Naive B cell (primary cell): ENCODE data around the gene SNTG2. TPM values are rescaled to one million over a fixed set of nuclear protein-coding genes. Genes with fewer than 3 reads are reported as not detected.
"Not testable (repeated sequence)": the region's sequence is repeated elsewhere in the genome, so short reads cannot be mapped to it uniquely, and the experiment has no call there.

Experiments
- ATAC-seq, 2 donors: fragments of 150-1000 bp; cut with Tn5 transposase; 2 replicates each; pipeline ENCODE4 v1.10.0; 2021; ENCODE audit warnings: low read depth in 2 of 2, mild to moderate bottlenecking in 2 of 2, moderate library complexity in 2 of 2
- DNase-seq: peaks from one replicate; pipeline ENCODE4 v3.0.0; 2022
- H3K27ac Mint-ChIP-seq, 6 donors: one replicate each; pipeline ENCODE4 v1.8.0; 2020 to 2022; ENCODE audit warnings: mild to moderate bottlenecking in 6 of 6, mixed read lengths in 6 of 6, moderate library complexity in 5 of 6, inconsistent platforms in 2 of 6
- H3K27me3 Mint-ChIP-seq, 3 donors: one replicate each; pipeline ENCODE4 v1.8.0; 2021 to 2022; ENCODE audit warnings: mixed read lengths in 3 of 3, mild to moderate bottlenecking in 1 of 3
- H3K36me3 Mint-ChIP-seq, 2 donors: one replicate each; pipeline ENCODE4 v1.8.0; 2020 to 2022; ENCODE audit warnings: mixed read lengths in 2 of 2, inconsistent platforms in 1 of 2, mild to moderate bottlenecking in 1 of 2
- H3K4me1 Mint-ChIP-seq, 3 donors: one replicate each; pipeline ENCODE4 v1.8.0; 2020 to 2022; ENCODE audit warnings: mixed read lengths in 3 of 3, inconsistent platforms in 1 of 3, mild to moderate bottlenecking in 1 of 3, moderate library complexity in 1 of 3
- H3K4me3 Mint-ChIP-seq, 8 donors: one replicate each; pipeline ENCODE4 v1.8.0; 2020 to 2022; ENCODE audit warnings: mild to moderate bottlenecking in 8 of 8, mixed read lengths in 8 of 8, moderate library complexity in 8 of 8, inconsistent platforms in 2 of 8
- H3K9me3 Mint-ChIP-seq, 7 donors: one replicate each; pipeline ENCODE4 v1.8.0; 2020 to 2022; ENCODE audit warnings: mixed read lengths in 7 of 7, mild to moderate bottlenecking in 5 of 7, inconsistent platforms in 2 of 7, moderate library complexity in 1 of 7
- polyA plus RNA-seq, 6 donors: library from polyadenylated mRNA; unstranded; fragments of 300-500 nt; fragmentation: Illumina TruSeq; gene quantifications; one replicate each; pipeline ENCODE4 v1.2.3, GENCODE V29; 2021; ENCODE audit warnings: low read depth in 6 of 6

The SNTG2 gene
- 1 to 10 TPM; 1.8 to 9.2 (median 4.1) TPM for polyA plus RNA-seq

DNA sequence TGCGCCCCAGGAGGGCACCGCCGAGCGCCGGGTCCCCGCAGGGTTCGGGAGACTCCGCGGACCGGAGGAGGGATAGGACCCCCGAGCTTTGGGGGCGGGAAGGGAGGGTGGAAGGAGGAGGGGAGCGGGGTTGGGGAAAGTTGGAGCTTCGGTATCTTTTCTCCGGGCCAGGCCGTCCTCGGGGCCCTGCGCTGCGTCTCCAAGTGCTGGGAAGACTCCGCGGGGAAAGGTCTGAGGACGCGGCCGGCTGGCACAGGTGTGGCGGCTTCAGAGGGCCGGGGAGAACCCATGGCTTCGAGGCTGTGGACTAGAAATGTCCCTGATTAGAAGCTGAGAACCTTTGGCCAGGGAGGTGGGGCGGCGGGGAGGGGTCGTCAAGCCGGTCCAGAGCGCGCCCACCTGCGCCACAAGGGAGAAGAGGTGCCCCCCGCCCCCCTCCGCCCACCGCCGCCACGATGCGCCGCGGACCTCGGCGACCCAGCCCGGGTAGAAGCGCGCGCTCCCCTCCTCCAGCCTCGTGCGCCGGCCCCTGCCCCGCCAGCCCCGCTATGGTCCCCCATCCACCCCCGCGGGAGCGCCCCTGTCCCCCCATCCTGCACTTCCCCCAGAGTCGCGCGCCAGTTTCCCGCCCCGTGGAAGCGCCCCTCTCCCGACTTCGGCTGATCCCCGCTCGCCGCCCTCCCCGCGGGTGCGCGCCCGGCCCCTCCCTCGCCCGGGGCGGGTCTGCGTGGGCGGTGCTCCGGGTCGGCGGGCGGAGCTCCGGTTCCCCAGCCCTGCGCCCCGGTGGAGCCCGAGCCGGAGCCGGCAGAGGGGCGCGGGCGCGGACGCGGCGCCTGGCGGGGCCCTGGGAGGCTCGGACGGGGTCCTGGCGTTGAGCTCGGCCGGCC, at the start of gene SNTG2:
Gene SNTG2, plus strand, starts transcription at position 770 of the 887 bp plus-strand sequence. CDS start 148 bp downstream, outside the sequence.
- peak; percentile 57 for DNase-seq
- H3K9me3 Mint-ChIP-seq = peaks cover 0 to 3% (median 0%) of the 10 kb centered on the region in 7 donors
- peak; percentile 78 to 87 for ATAC-seq
- peaks cover 17 to 33% (median 27%) of the 10 kb centered on the region in 3 donors for H3K4me1 Mint-ChIP-seq
- peak within 1 kb of the TSS; percentile 83 to 96 (median 91) for H3K4me3 Mint-ChIP-seq
- H3K27ac Mint-ChIP-seq = peak within 1 kb of the TSS in 3 of 6 donors; percentile 29 to 57 (median 49)
- H3K27me3 Mint-ChIP-seq = peaks cover 23 to 56% (median 44%) of the 10 kb centered on the region in 3 donors
- H3K36me3 Mint-ChIP-seq = no peaks in the 10 kb centered on the region

DNA sequence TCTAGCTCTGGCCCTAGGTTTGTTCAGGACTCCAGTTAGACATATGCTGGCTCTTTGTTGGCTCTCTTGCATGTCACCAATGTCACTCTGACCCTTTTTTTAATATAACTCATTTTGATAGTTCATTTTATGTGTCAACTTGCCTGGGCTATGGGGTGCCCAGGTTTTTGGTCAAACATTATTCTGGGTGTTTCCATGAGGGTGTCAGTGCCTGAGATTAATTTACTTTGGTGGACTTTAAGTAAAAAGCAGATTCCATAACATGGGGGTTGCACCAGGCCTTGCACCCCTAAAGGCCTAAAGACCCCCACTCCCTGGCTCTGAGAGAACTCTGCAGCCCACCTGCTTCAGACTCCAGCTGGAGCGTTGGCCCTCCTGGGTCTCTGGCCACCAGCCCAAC, 48.1 kb upstream of the SNTG2 start:
- Mint-ChIP-seq H3K4me3 (no peak overlapping the region), H3K27me3 (peaks cover 8 to 30% (median 29%) of the 10 kb centered on the region in 3 donors), H3K27ac (no peak overlapping the region), H3K36me3 (peaks cover 4 to 10% of the 10 kb centered on the region in 2 donors), H3K9me3 (peaks cover 0 to 17% (median 11%) of the 10 kb centered on the region in 7 donors), H3K4me1 (peaks cover 0 to 3% (median 0%) of the 10 kb centered on the region in 3 donors)
- DNase-seq (no peak), ATAC-seq (no peak)

DNA sequence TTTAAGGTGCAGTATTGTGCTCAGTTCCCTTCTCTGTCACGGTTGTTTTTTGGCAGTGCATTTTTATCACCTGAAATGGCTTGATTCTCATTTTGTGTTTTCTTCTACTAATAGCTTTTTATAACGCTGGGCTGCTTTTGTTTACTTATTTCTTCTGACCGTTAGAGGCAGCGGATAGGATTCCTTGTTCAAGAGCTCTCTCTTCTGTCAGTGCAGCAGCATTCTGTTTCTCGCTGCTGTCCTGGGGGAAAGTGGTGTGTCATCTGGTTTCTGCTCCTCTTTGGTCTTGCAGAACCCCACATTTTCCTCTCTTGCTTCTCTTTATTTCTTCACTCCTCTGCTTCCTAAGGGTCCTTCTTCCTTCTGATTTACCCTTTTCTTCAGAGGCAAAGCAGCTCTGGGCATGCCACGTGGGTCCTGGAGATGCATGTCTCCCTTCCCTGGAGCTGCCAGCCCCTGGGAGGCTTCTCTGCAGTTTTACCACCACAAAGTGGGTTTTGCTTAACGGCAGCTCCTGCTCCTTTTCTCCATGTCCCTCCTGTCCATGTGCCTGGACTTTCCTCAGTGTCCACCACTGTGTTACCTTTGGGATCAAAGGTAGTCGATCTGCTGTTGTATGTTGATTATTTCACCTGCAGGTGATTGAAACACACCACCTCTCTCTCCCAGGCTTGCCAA, 47.3 kb upstream of the SNTG2 start:
- Mint-ChIP-seq H3K36me3 (peaks cover 0 to 10% of the 10 kb centered on the region in 2 donors), H3K9me3 (peaks cover 0 to 15% (median 7%) of the 10 kb centered on the region in 7 donors), H3K4me1 (peaks cover 0 to 3% (median 0%) of the 10 kb centered on the region in 3 donors), H3K27ac (no peak overlapping the region), H3K4me3 (no peak overlapping the region), H3K27me3 (peaks cover 8 to 29% (median 25%) of the 10 kb centered on the region in 3 donors)
- ATAC-seq = no peak
- no peak for DNase-seq

DNA sequence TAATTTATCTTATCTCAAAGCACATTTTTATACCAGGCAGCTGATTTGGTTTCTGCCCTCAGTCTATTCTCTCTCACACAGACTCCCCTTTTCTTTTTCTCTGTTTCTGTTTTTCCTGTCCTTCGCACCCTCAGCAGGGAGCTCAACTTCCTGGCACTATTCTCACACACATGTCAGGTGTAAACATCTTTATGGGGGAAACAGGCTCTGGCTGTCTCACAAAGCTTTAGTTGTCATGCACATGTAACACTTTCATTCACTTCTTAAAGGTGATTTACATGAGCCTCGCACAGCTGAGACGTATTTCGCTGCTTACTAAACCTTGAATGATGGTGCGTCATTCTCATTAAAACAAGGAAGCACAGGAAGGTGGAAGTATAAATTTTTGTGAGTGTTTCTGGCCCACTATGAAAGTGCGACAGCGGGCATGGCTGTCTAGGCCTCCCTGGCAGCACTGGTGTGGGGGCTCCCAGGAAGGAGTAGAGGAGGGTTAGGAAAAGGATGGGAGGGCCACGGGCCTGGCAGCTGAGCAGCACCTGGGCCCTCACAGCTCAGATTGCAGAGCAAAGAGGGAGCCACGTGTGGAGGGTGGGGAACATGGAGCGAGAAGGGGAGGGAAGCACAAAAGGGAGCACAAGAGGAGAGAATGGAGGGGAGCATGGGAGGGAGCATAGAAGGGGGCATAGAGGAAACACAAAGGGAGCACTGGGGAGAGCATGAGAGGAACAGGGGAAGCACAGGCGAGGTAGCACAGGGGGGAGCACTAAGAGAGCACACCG, 46.2 kb upstream of the SNTG2 start:
- H3K9me3 Mint-ChIP-seq = peaks cover 0 to 19% (median 12%) of the 10 kb centered on the region in 7 donors
- peaks cover 0 to 3% (median 0%) of the 10 kb centered on the region in 3 donors for H3K4me1 Mint-ChIP-seq
- ATAC-seq (no peak), DNase-seq (no peak)
- H3K27me3 Mint-ChIP-seq = peaks cover 8 to 29% (median 25%) of the 10 kb centered on the region in 3 donors
- H3K27ac Mint-ChIP-seq = peak overlapping the region in 1 of 6 donors; percentile 66
- H3K4me3 Mint-ChIP-seq = no peak overlapping the region
- H3K36me3 Mint-ChIP-seq = peaks cover 0 to 10% of the 10 kb centered on the region in 2 donors

DNA sequence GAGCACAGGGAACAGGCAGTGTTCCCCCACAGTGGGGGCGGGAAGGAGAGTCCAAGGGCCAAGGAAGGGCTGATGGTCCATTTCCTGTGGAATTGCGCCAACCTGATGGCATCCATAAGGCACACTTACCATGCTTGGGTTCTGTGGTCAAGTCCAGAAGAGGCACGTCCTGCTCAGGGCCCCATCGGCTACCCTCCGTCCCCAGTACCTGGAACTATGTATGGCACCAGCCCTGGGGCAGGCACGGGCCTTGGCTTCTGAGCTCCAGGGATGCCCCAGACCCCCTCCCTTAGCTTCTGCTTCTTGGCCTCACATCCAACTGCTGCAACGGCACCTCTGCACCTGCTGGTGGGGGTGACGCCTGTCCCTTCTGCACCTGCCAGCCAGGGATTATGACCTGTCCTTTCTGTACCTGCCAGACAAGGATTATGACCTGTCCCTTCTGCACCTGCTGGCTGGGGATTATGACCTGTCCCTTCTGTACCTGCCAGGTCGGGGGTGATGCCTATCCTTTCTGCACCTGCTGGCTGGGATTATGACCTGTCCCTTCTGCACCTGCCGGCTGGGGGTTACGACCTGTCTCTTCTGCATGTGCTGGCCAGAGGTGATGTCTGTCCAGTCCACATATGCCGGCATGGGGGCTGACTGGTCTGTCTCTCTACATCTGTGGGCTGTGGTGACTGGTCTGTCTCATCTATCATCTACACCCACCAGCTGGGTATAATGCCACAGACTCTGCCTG, 45.4 kb upstream of the SNTG2 start:
- H3K4me1 Mint-ChIP-seq = peaks cover under 1 to 4% (median 2%) of the 10 kb centered on the region in 3 donors
- ATAC-seq = no peak
- H3K36me3 Mint-ChIP-seq = peaks cover 0 to 5% of the 10 kb centered on the region in 2 donors
- H3K4me3 Mint-ChIP-seq = no peak overlapping the region
- no peak overlapping the region for H3K27ac Mint-ChIP-seq
- peaks cover 0 to 15% (median 7%) of the 10 kb centered on the region in 7 donors for H3K9me3 Mint-ChIP-seq
- H3K27me3 Mint-ChIP-seq = peaks cover 8 to 29% (median 25%) of the 10 kb centered on the region in 3 donors
- no peak for DNase-seq

DNA sequence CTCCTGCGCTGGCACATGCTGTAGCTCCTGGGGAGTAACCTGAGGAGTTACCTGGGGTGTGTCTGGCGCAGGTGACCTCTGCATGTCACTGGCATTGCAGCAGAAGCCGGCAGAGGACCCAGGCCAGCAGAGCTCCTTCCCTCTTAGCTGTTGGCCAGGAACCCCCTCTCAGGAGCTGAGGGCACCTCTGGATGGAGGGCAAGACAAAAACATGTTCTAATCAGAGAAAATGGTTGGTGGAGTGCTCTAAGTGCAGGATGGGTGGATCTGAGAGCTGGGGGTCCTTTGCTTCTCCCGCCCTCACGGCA, 44.9 kb upstream of the SNTG2 start:
- Mint-ChIP-seq H3K4me3 (no peak overlapping the region), H3K9me3 (peaks cover 0 to 17% (median 9%) of the 10 kb centered on the region in 7 donors), H3K27ac (no peak overlapping the region), H3K36me3 (peaks cover 0 to 5% of the 10 kb centered on the region in 2 donors), H3K4me1 (peaks cover 5 to 10% (median 6%) of the 10 kb centered on the region in 3 donors), H3K27me3 (peaks cover 8 to 29% (median 25%) of the 10 kb centered on the region in 3 donors)
- ATAC-seq (no peak), DNase-seq (no peak)

DNA sequence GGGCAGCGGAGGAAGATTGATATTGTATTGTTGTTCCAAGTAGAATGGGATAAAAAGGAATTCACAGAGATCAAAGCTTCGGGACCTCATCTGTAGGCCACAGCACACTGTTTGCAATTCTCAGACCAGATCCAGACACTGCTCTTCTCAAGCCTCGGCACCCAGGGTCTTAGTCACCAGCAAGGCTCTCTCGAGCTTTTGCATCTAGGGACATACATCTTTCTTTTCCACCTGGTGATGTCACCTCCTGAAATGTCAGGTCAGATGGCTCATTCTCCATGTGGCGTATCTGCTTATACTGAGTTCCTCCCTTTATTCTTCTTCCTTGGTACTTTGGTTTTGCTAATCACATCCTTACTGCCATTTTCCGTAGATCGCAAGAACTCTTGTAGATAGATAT, 42.9 kb upstream of the SNTG2 start:
- Mint-ChIP-seq H3K27ac (peak overlapping the region in 1 of 6 donors; percentile 10), H3K4me3 (no peak overlapping the region), H3K36me3 (peaks cover 0 to 5% of the 10 kb centered on the region in 2 donors), H3K9me3 (peaks cover 0 to 17% (median 9%) of the 10 kb centered on the region in 7 donors), H3K4me1 (peaks cover 5 to 15% (median 6%) of the 10 kb centered on the region in 3 donors), H3K27me3 (peaks cover 8 to 29% (median 25%) of the 10 kb centered on the region in 3 donors)
- DNase-seq (no peak), ATAC-seq (no peak)

DNA sequence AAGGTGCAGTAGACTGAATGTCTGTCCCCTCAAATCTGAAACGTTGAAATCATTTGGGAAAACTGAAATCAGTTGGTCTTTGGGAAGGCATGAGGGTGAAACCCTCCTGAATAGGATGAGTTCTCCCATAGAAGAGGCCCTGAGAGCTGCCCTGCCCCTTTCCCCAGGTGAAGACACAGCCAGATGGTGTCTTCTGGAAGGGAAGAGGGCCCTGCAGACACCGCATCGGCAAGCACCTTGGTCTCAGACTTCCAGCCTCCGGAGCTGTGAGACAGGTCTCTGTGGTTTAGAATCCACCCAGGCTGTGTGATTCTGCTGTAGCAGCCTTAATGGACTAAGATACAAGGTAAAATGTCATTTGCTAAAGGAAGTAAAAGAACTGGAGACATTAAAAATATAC, 42.1 kb upstream of the SNTG2 start:
- ATAC-seq = no peak
- H3K4me1 Mint-ChIP-seq = peaks cover 5 to 15% (median 6%) of the 10 kb centered on the region in 3 donors
- H3K9me3 Mint-ChIP-seq = peaks cover 0 to 17% (median 9%) of the 10 kb centered on the region in 7 donors
- H3K27ac Mint-ChIP-seq = no peak overlapping the region
- peaks cover 3 to 20% (median 18%) of the 10 kb centered on the region in 3 donors for H3K27me3 Mint-ChIP-seq
- H3K36me3 Mint-ChIP-seq = no peaks in the 10 kb centered on the region
- DNase-seq = no peak
- H3K4me3 Mint-ChIP-seq = peak overlapping the region in 1 of 8 donors; percentile 25

DNA sequence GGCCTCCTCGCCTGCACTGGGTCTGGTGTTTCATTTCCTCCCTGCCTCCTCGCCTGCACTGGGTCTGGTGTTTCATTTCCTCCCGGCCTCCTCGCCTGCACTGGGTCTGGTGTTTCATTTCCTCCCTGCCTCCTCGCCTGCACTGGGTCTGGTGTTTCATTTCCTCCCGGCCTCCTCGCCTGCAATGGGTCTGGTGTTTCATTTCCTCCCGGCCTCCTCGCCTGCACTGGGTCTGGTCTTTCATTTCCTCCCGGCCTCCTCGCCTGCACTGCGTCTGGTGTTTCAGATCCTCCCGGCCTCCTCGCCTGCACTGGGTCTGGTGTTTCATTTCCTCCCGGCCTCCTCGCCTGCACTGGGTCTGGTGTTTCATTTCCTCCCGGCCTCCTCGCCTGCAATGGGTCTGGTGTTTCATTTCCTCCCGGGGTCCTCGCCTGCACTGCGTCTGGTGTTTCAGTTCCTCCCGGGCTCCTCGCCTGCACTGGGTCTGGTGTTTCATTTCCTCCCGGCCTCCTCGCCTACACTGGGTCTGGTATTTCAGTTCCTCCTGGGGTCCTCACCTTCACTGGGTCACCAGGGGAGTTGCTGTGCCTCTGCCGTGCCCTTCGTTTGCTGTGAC, 40.8 kb upstream of the SNTG2 start:
- not testable (repeated sequence) for ATAC-seq, H3K36me3 Mint-ChIP-seq, H3K27me3 Mint-ChIP-seq, DNase-seq
- Mint-ChIP-seq H3K27ac (peak overlapping the region in 4 of 6 donors; percentile 70 to 91 (median 82)), H3K9me3 (peaks cover 0 to 17% (median 9%) of the 10 kb centered on the region in 7 donors), H3K4me3 (peak overlapping the region in 1 of 8 donors; percentile 61), H3K4me1 (peaks cover 5 to 15% (median 6%) of the 10 kb centered on the region in 3 donors)

DNA sequence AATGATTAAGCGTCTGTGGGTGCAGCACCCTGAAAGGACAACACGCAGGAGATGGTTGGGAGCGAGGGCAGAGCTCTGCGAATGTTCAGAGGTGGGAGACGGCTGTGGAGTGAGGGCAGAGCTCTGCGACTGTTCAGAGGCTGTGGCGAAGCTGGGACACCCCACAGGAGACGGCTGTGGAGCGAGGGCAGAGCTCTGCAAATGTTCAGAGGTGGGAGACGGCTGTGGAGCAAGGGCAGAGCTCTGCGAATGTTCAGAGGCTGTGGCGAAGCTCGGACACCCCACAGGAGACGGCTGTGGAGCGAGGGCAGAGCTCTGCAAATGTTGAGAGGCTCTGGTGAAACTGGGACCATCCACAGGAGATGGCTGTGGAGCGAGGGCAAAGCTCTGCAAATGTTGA, 40.0 kb upstream of the SNTG2 start:
- ATAC-seq (no peak), DNase-seq (no peak)
- Mint-ChIP-seq H3K4me3 (peak overlapping the region in 1 of 8 donors; percentile 29), H3K36me3 (no peaks in the 10 kb centered on the region), H3K27me3 (peaks cover 0 to 3% (median 2%) of the 10 kb centered on the region in 3 donors), H3K9me3 (peaks cover 0 to 17% (median 9%) of the 10 kb centered on the region in 7 donors), H3K27ac (peak overlapping the region in 4 of 6 donors; percentile 76 to 90 (median 83)), H3K4me1 (peaks cover 5 to 15% (median 6%) of the 10 kb centered on the region in 3 donors)

DNA sequence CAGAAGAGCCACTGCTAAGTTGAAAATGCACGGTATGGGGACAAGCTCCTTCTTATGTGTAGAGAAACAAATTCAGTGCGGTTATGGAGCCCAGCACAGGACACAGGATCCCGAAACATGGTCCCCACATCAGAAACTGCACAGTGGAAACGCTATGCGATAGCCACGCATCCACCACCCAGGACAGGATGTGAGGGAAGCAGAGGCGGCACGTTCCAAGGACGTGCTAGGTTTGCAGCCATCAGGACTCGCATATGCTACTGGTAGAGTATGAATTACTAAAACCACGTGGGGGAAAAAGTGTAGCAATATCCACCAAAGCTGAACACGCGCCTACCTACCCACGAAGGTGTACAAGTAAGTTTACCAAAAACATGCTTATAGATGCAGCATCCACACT, 34.7 kb upstream of the SNTG2 start:
- no peak for ATAC-seq
- Mint-ChIP-seq H3K9me3 (peaks cover 0 to 2% (median 0%) of the 10 kb centered on the region in 7 donors), H3K4me3 (no peak overlapping the region), H3K27ac (peak overlapping the region in 1 of 6 donors; percentile 55), H3K36me3 (no peaks in the 10 kb centered on the region), H3K4me1 (peaks cover 0 to 3% (median 0%) of the 10 kb centered on the region in 3 donors), H3K27me3 (peaks cover 9 to 19% (median 14%) of the 10 kb centered on the region in 3 donors)
- no peak for DNase-seq

DNA sequence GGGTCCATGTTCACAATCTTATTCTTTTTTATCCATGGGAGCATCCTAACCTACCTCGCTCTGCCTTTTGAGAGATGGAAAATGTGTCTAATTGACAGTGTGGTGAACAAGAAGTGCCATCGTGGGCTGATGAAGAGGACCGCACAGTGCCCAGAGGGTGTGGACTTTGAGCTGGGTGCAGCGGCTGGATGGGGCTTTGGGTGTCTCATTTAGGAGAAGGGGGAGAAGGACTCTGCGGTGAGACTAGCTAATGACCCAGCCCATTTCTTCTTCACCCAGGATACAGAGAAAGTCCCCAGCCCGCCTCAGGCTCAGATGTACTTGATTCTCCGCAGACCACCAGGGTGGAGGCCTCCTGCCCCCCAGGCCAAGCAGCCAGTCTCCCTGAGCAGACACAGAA, 33.7 kb upstream of the SNTG2 start:
- Mint-ChIP-seq H3K27ac (no peak overlapping the region), H3K4me1 (no peaks in the 10 kb centered on the region), H3K9me3 (no peaks in the 10 kb centered on the region), H3K4me3 (no peak overlapping the region), H3K36me3 (no peaks in the 10 kb centered on the region), H3K27me3 (peaks cover 9 to 20% (median 14%) of the 10 kb centered on the region in 3 donors)
- ATAC-seq (no peak), DNase-seq (no peak)
